ENCODE results near the gene SLC29A3.

GRCh38 chr10:71395621-71396020, 76.6 kb downstream of the SLC29A3 start:
- TF ChIP-seq CTCF (conservative IDR thresholded peaks at IDR 0.05; ENCODE audit: low read depth in 2 of 2) = no peak; a peak in 1 of 4 replicates
- no peak for TF ChIP-seq JUNB (IDR thresholded peaks at IDR 0.05; ENCODE audit: unreplicated experiment)

Measured in GM23338 (cell line).